ENCODE results near the gene TIPRL.

The TIPRL gene

GRCh38 chr1:168187177-168187576, 8.4 kb downstream of the TIPRL start:
- Histone ChIP-seq H3K36me3 (ENCODE audit: control insufficient read depth, insufficient read depth, low read length) (no peaks in the 10 kb centered on the region), H3K4me2 (ENCODE audit: low read length) (no peak overlapping the region), H3K4me3 (ENCODE audit: low read depth, low read length) (no peak overlapping the region), H3K9me3 (ENCODE audit: control insufficient read depth, low read length) (no peaks in the 10 kb centered on the region), H3K79me2 (peaks cover 4% of the 10 kb centered on the region), H2AFZ (no peak overlapping the region), H3K9ac (no peak overlapping the region), H3K27ac (no peak overlapping the region), H3K27me3 (ENCODE audit: control insufficient read depth, insufficient read depth, low read length) (no peaks in the 10 kb centered on the region), H3K4me1 (no peaks in the 10 kb centered on the region)
- TF ChIP-seq CTCF (IDR thresholded peaks at IDR 0.05), result no peak

- Histone ChIP-seq H3K4me2 (ENCODE audit: low read length) (peak overlapping the region; percentile 39), H3K27me3 (ENCODE audit: control insufficient read depth, insufficient read depth, low read length) (no peaks in the 10 kb centered on the region), H3K79me2 (no peaks in the 10 kb centered on the region), H3K4me1 (no peaks in the 10 kb centered on the region), H3K9me3 (ENCODE audit: control insufficient read depth, low read length) (no peaks in the 10 kb centered on the region), H3K36me3 (ENCODE audit: control insufficient read depth, insufficient read depth, low read length) (no peaks in the 10 kb centered on the region), H2AFZ (no peak overlapping the region), H3K27ac (no peak overlapping the region), H3K9ac (no peak overlapping the region), H3K4me3 (ENCODE audit: low read depth, low read length) (peak overlapping the region; percentile 15)
- TF ChIP-seq CTCF (IDR thresholded peaks at IDR 0.05), result no peak
Measured at GRCh38 chr1:168190403-168190802, 11.6 kb downstream of the TIPRL start.

GRCh38 chr1:168195199-168196135, 16.7 kb downstream of the TIPRL start:
- TF ChIP-seq CTCF (IDR thresholded peaks at IDR 0.05), result no peak
- Histone ChIP-seq H3K4me2 (ENCODE audit: low read length) (no peak overlapping the region), H3K4me3 (ENCODE audit: low read depth, low read length) (no peak overlapping the region)

GRCh38 chr1:168199056-168199455, 20.3 kb downstream of the TIPRL start:
- no peaks in the 10 kb centered on the region for H3K27me3 ChIP-seq (ENCODE audit: control insufficient read depth, insufficient read depth, low read length)
- H3K36me3 ChIP-seq (ENCODE audit: control insufficient read depth, insufficient read depth, low read length), result no peaks in the 10 kb centered on the region
- H3K9me3 ChIP-seq (ENCODE audit: control insufficient read depth, low read length), result no peaks in the 10 kb centered on the region
- no peak overlapping the region for H2AFZ ChIP-seq
- H3K79me2 ChIP-seq, result no peaks in the 10 kb centered on the region
- H3K27ac ChIP-seq, result no peak overlapping the region
- H3K4me2 ChIP-seq (ENCODE audit: low read length), result no peak overlapping the region
- H3K4me3 ChIP-seq (ENCODE audit: low read depth, low read length), result no peak overlapping the region
- H3K9ac ChIP-seq, result no peak overlapping the region
- no peaks in the 10 kb centered on the region for H3K4me1 ChIP-seq
- TF ChIP-seq CTCF (IDR thresholded peaks at IDR 0.05), result no peak

More at GRCh38 chr1:168195199-168196135, 16.7 kb downstream of the TIPRL start:
- no peaks in the 10 kb centered on the region for H3K4me1 ChIP-seq
- H2AFZ ChIP-seq, result no peak overlapping the region
- no peaks in the 10 kb centered on the region for H3K27me3 ChIP-seq (ENCODE audit: control insufficient read depth, insufficient read depth, low read length)
- no peak overlapping the region for H3K27ac ChIP-seq
- no peak overlapping the region for H3K9ac ChIP-seq
- no peaks in the 10 kb centered on the region for H3K9me3 ChIP-seq (ENCODE audit: control insufficient read depth, low read length)
- no peaks in the 10 kb centered on the region for H3K79me2 ChIP-seq
- H3K36me3 ChIP-seq (ENCODE audit: control insufficient read depth, insufficient read depth, low read length), result no peaks in the 10 kb centered on the region
